ENCODE data around the gene SLC1A2.

Gene SLC1A2

DNA sequence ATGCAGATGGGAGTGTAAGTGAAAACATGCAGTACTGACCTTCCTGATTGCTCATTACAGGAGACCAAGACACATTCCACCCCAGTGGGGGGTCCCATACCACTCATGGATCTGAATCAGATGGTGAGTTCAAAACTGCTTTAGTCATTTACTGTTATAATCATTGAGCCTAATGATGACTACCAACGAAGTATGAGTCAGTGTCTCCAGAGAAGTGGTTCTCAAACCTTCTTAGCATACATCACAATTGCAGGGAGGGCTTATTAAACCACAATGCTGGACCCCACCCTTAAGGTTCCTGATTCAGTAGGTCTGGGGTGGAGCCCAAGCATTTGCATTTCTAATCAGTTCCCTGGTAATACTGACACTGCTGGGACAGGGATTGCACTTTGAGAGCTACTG lies 204.6 kb downstream of the SLC1A2 start:
- DNase-seq, result peak; percentile 59

DNA sequence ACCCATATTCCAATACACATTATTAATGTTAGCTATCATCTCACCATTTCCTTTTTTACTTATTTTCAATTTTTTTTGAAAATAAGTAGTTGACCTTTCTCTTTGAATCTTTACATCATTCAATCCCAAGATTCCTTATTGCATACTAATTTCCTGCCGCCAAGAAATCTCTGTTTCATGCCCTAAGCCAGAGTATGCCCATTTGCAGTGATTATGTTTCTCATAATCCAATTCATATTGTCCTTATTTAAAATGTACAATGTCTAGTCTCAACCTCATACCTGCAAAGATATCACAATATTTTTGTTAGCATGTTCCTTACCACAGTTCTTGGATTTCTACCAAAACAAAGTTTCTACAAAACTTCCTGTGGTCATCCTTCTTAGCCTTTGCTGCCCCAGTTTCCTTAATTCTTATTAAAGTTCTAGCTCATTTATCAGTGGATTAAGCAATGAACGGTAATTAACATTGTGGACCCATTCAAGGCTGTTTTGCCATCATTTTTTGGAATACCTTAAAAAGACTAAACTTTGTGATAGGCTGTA lies 205.1 kb downstream of the SLC1A2 start:
- DNase-seq, result no peak

DNA sequence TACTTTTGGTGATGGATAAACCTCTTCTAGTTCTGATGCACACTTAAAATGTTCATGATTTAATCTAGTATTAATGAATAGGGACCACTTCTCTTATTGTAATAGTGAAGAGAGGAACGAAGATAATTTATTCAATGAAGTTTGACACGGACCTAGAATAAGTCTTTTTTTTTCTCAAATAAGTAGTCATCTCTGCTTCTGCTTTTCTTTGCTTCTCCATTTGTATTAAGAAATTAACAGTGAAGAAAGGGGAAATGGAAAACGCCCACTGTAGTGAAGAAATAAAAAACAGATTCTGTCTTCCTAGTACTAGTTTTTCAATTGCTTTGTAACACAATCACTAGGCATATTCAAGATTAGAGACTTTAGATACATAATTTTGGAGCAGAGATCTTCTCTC lies 207.4 kb downstream of the SLC1A2 start:
- no peak for DNase-seq

DNA sequence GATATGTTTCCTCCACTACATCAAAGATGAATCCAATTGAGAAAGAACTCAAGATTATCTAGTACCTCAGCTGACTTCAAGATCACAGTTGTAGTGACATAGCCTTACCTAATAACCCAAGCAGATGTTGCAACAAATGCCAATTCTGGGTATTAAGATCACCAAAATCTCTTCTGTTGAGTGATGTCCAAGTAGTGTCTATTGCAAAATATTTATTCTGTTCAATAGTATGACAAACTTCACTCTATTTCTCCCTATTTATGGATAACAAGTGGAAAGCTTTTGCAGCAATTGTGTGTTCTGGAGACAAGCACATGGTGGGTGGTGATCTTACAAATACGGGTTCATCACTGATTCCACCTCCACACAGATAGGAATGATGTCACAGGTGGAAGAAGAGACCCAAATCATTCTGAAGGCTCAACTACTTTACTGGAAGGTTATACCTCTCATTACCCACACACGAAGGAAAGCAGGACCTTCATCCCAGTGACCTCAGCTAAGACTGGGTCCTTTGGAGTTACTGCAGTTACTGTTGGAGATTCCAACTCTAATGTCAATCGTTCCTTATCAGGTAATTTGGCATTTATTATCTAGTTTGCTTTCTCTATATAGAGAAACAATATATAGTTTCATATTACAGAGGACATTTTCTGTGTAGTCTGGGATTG lies 208.3 kb downstream of the SLC1A2 start:
- no peak for DNase-seq

DNA sequence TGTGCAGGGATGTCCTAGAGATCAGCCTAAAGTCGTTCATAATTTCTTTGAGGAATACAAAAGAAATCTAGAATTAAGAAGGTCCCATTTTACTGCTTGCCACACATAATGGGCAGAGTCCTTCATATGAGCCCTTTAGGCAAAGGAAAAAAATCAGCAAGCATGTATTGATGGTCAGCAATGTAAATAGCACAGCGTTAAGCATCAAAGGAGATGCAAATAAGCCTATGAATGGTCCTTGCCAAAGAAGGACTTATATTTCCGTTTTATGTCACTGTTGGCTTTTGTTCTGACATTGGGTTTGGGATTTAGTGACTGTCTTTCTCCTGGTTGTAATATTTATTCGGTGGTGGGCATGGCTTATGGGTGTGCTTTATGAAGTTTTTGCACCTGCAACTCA lies 210.6 kb downstream of the SLC1A2 start:
- DNase-seq, result no peak

DNA sequence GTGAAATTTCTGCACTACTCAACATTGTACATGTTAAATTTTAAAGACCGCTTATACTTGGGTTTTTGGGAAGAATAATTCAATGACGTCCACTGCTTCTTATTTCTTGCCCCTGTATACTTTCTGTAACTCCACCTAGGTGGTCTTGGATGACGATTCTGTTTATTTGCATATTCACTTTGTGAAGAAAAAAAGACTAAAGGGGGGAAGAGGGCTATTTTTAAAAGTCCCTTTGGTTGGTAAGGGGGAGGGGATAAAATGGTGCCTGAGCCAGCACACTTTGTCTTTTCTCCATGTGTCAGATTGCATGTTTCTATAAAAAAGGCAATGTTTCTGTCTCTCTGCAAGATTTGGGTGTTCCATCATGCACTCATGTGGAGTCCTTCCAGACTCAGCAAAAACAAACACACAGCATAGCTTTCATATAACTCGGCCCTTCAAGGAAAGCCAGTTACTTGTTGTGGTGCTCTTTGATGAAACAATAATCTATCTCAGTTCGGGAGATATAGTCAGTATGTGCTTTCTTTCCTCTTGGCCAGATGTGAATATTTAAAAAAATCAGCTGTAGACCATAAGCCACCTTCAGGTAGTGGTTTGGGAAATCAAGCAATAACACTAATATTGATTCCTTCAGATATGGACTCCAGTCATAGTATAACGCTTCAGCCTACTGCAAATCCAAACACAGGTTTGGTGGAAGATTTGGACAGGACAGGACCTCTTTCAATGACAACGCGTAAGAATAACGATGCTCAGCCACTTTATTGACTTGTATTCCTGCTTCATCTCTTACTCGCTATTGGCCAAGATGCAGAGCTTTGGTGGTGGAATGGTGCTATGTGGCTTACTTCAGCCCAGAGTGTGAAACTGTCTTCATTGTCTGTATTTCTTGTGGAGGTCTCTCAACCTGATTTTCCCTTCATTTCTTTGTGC lies 211.6 kb downstream of the SLC1A2 start:
- DNase-seq, result no peak

DNA sequence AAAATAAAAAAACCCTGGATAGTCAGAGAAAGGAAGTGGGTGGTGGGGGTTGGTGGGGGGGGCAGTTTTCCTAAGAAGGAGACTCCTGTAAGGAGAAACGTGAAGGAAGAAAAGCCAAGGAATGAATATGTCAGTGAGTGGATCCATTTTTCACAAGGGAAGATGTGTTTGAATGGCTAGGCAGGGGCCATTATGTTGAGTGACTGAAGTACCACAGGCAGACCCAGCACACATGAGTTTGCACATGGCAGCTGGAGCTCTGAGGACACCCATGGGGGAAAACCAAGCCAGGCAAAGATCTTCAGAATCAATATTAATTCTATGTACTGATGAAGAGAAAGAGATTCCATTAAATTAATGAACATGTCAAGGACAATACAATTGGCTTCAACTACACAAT lies 212.7 kb downstream of the SLC1A2 start:
- no peak for DNase-seq

DNA sequence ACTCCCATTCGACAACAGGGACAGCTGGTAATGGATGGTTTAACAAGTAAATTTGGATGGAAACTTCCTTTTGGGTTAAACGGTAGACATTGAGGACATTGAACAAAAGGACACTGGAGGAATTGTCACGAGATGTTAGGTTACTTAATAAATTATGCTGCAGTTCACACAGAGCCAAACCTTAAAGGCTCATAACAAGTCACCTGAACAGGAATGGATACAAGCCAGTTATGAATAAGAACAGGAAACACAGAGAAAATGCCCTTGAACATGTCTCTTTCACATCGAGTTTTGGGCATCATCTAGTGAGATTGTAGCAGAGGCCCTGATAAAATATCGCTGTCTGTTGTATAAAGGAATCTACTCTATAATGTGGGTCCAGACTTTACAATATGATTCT lies 214.7 kb downstream of the SLC1A2 start:
- no peak for DNase-seq

All from stimulated activated CD4-positive, alpha-beta T cell treated with anti-CD3 and anti-CD28 coated beads, Interleukin-4, amount 100 ng/mL, for 24 hours (primary cell).